Measurements from ENCODE around the gene DIDO1.

DIDO1 gene

DNA sequence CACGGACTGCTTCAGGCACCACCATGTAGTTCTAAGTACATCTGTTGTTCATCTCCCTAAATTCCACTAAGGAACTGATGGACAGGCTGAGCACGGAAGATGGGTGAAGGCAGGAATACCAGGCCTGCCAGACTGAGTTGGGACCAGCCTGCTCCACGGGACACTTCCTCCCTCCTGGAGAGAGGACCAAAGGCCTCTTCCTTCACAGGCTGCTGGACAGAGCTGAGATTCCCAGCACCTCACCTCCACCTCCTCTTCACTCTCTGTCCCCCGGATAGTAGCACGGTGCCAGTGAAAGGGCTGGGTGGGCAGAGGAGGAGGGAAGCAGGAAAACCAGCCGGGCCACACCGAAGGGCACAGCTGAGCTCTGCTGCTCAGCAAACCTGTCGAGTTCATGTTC is 41.7 kb downstream of the DIDO1 start:
- TF ChIP-seq, protein P1, sequence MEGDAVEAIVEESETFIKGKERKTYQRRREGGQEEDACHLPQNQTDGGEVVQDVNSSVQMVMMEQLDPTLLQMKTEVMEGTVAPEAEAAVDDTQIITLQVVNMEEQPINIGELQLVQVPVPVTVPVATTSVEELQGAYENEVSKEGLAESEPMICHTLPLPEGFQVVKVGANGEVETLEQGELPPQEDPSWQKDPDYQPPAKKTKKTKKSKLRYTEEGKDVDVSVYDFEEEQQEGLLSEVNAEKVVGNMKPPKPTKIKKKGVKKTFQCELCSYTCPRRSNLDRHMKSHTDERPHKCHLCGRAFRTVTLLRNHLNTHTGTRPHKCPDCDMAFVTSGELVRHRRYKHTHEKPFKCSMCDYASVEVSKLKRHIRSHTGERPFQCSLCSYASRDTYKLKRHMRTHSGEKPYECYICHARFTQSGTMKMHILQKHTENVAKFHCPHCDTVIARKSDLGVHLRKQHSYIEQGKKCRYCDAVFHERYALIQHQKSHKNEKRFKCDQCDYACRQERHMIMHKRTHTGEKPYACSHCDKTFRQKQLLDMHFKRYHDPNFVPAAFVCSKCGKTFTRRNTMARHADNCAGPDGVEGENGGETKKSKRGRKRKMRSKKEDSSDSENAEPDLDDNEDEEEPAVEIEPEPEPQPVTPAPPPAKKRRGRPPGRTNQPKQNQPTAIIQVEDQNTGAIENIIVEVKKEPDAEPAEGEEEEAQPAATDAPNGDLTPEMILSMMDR (IDR thresholded peaks at IDR 0.05; ENCODE audit: control insufficient read depth, insufficient read depth, low read depth, low read length, missing control alignments), result no peak
- H3K4me3 ChIP-seq (ENCODE audit: control insufficient read depth, low read depth, low read length), result no peak overlapping the region
- DNase-seq (ENCODE audit: low read depth), result no peak

DNA sequence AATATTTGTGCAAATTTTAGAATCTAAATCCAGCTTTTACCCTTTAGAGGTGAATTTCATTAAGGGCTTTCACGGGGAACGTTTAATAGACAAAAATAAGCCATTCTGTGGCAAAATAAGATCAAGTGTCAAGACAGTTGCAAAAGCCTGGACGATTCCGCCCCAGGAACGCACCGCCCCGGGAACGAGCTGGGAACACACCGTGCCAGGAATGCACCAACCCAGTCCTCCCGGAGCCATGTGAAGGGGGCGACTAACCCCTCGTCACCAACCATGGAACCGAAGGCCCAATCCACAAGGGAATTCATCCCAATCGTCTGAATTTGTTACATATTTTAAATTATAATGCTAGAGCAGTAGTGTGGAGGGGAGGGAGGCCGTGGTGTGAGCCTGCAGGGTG is 43.9 kb downstream of the DIDO1 start:
- TF ChIP-seq, protein P1 (IDR thresholded peaks at IDR 0.05; ENCODE audit: control insufficient read depth, insufficient read depth, low read depth, low read length, missing control alignments), result no peak
- DNase-seq (ENCODE audit: low read depth), result no peak
- H3K4me3 ChIP-seq (ENCODE audit: control insufficient read depth, low read depth, low read length), result no peak overlapping the region

DNA sequence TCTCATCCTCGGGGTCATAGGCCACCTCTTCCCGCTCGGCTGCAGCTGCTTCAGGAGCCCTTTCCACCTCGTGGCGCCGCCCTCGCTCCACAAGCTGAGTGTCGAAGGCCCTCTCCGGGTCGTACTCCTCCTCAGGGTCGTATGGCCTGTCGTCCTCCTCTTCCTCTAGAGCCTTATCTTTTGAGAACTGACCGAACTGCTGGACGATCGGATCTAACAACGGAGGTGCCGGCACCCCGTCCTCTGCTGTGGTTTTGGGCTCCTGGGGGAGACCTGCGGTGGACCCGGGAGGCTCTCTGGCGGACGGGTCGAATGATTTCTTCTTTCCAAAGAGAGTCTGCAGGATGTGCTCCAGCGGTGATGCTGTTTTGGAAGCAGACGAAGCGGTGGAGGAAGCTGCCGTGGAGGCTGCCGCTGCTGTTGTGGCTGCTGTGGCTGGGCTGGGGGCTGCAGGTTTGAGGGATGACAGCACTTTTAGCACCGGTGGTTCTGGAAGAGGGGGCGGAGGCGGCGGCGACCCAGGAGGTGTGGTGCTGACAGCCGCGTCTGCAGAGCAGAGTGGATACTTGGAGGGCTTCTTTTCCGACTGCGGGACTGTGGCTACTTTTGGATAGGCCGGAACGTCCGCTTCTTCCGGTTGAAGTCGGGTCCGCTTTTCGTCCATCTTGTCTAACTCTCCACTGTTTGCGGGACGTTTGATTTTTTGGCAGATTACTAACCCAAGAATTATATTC is 44.5 kb downstream of the DIDO1 start:
- TF ChIP-seq, protein P1 (IDR thresholded peaks at IDR 0.05; ENCODE audit: control insufficient read depth, insufficient read depth, low read depth, low read length, missing control alignments), result no peak
- no peak for DNase-seq (ENCODE audit: low read depth)
- H3K4me3 ChIP-seq (ENCODE audit: control insufficient read depth, low read depth, low read length), result no peak overlapping the region

DNA sequence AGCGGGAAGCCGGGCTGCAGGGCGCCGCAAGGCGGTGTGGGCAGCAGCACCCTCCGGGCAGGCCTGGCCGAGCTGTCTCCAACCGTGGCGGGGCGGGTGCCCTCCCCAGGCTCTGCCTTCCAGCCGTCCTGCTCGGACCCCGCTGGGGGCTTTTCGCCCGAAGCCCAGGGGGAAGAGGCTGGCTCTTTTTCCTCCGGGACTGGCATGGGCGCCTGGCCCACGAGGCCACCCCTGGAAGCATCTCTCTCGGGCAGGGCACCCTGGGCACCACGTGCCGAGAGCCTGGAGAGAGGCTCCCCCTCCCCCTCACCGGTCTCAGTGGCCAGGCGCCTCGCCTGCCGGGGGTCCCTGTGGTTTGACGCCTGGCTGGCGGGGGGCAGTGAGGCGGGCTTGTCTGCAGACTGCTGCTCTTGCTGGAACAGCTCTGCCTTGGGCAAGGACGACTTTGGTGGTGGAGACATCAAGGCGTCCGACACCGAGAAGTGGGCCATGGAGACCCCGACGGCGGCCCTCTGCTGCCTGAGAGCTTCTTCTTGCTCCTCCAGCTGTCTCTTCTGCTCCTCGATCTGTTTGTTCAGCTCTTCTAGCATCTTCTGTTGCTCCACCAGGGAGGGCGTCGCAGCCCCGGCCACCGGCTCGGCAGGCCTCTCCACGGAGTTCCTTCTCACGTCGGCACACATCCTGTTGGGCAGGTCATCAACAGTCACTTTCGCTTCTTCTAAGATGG is 45.2 kb downstream of the DIDO1 start:
- no peak for DNase-seq (ENCODE audit: low read depth)
- TF ChIP-seq, protein P1 (IDR thresholded peaks at IDR 0.05; ENCODE audit: control insufficient read depth, insufficient read depth, low read depth, low read length, missing control alignments), result no peak
- H3K4me3 ChIP-seq (ENCODE audit: control insufficient read depth, low read depth, low read length), result no peak overlapping the region

DNA sequence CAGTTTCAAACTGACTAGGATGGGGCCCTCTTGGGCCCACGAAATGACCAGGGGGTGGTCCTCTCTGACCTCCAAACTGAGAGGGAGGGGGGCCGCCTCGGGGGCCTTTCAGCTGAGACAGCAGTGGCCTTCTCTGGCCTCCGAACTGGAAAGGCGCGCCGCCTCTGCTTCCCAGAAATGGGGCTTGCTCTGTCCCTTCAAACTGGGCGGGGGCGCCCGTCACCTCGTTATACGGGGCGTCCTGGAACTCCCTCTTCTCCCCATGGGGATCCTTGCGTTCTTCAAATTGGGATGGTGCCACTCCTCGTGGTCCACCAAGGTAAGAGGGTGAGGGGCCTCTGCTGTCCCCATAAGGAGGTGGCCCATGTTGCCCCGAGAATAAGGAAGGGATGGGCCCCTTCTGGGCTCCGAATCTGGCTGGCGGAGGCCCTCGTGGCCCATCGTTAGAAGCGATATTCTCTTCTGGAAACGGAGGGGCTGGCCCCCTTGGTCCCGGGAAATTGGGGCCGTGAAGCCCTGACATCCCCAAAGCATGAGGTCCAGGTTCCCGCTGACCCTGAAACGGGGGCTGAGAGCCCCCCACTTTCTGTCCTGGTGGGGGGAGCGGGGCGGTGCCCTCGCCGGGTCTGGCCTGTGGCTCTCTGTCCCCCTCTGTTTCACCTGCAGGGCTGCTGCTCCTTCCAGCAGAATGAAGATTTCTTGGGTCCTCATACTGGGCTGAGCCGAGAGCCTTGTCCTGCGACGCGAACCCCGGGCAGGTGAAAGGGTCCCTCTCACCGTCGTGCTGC is 46.0 kb downstream of the DIDO1 start:
- TF ChIP-seq, protein P1 (IDR thresholded peaks at IDR 0.05; ENCODE audit: control insufficient read depth, insufficient read depth, low read depth, low read length, missing control alignments), result no peak
- no peak for DNase-seq (ENCODE audit: low read depth)
- H3K4me3 ChIP-seq (ENCODE audit: control insufficient read depth, low read depth, low read length), result no peak overlapping the region

DNA sequence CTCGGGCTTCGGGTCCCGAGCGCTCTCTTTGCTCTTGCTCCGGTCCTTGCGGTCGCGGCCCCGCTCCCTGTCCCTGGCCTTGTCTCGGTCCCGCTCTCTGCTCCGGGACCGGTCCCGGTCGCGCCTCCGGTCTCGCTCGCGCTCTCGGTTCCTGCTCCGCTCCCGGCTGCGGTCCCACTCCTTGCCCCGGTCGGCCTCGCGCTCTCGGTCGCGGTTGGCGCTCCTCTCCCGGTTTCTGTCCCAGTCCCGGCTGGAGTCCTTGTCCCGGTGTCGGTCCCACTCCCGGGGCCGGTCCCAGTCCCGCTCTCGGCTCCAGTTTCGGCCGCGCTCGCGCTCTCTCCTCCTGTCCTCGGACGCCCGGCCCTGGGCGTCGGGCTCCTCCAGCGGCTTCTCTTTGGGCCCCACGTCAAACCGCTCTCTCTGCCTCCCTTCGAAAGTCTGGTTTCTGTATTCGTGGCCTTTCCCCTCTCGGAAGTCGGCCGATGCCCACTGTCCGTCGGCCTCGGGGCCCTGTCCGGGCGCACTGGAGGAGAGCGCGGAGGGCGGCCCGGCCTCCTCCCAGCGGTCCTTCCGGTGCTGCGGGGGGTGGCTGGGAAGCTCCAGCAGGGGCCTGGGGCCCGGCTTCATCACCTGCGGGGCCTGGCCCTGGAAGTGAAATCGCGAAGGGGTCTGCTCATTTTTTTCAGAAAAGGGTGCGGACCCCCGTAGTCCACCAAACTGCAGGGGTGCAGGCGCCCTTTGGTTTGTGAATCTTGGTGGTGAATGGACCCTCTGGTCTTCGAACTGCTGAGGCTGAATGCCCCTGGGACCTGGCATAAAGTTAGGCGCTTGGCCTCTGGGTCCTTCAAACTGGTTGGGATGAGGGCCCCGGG is 46.8 kb downstream of the DIDO1 start:
- H3K4me3 ChIP-seq (ENCODE audit: control insufficient read depth, low read depth, low read length), result no peak overlapping the region
- TF ChIP-seq, protein P1 (IDR thresholded peaks at IDR 0.05; ENCODE audit: control insufficient read depth, insufficient read depth, low read depth, low read length, missing control alignments), result no peak
- DNase-seq (ENCODE audit: low read depth), result no peak

All from AG09309 (cell line).